Osteoblast (primary cell): ENCODE data around the gene TBC1D5. TPM values are rescaled to one million over a fixed set of nuclear protein-coding genes. Genes with fewer than 3 reads are reported as not detected.

ENCODE experiments used
- DNase-seq: peaks from one replicate; pipeline ENCODE4 v3.0.0; 2011; ENCODE audit warnings: low spot score, mixed read lengths; ENCODE audit not compliant: insufficient read length; ENCODE audit errors: missing footprints
- H2AFZ ChIP-seq: 2 replicates; pipeline ENCODE4 v1.6.0; 2011; ENCODE audit warnings: mild to moderate bottlenecking, low read length
- H3K27ac ChIP-seq: 2 replicates; pipeline ENCODE4 v1.5.1; 2011; ENCODE audit warnings: mild to moderate bottlenecking, low read depth, low read length, moderate library complexity
- H3K27me3 ChIP-seq: 2 replicates; pipeline ENCODE4 v1.6.0; 2012; ENCODE audit warnings: mild to moderate bottlenecking, control low read depth, inconsistent platforms, low read length, moderate library complexity; ENCODE audit not compliant: insufficient read depth
- H3K36me3 ChIP-seq: 2 replicates; pipeline ENCODE4 v1.5.1; 2011; ENCODE audit warnings: mild to moderate bottlenecking, low read length, control low read depth, moderate library complexity; ENCODE audit not compliant: insufficient read depth
- H3K4me1 ChIP-seq: 2 replicates; pipeline ENCODE4 v1.5.1; 2011; ENCODE audit warnings: mild to moderate bottlenecking, low read length, control low read depth, moderate library complexity; ENCODE audit not compliant: insufficient read depth
- H3K4me2 ChIP-seq: 2 replicates; pipeline ENCODE4 v1.6.0; 2011; ENCODE audit warnings: mild to moderate bottlenecking, low read length; ENCODE audit not compliant: insufficient read depth
- H3K4me3 ChIP-seq: fragments of 200-600 bp; sonication (generic); 3 replicates; pipeline ENCODE4 v1.5.1; 2012; ENCODE audit warnings: mild to moderate bottlenecking, low read length, inconsistent platforms; ENCODE audit not compliant: insufficient read depth
- H3K79me2 ChIP-seq: 2 replicates; pipeline ENCODE4 v1.6.0; 2012; ENCODE audit warnings: mild to moderate bottlenecking, low read length, control low read depth, inconsistent platforms; ENCODE audit not compliant: insufficient read depth
- H3K9me3 ChIP-seq: 2 replicates; pipeline ENCODE4 v1.5.1; 2011; ENCODE audit warnings: low read depth, low read length, control low read depth
- H4K20me1 ChIP-seq: 2 replicates; pipeline ENCODE4 v1.6.0; 2012; ENCODE audit warnings: mild to moderate bottlenecking, low read length, control low read depth; ENCODE audit not compliant: insufficient read depth
- total RNA-seq: library from RNA; depleted of rRNA; stranded (reverse); fragments of >200 nt; gene quantifications from 2 replicates; pipeline ENCODE4 v1.2.3, GENCODE V29; 2012
- TF ChIP-seq, protein P1 (sequence below): IDR thresholded peaks from 2 replicates; pipeline ENCODE4 v1.5.1; 2011; ENCODE audit warnings: mild to moderate bottlenecking, low read depth, low read length, moderate library complexity; ENCODE audit errors: extremely low read depth

TBC1D5 gene
- total RNA-seq, 1 donor, result 117 TPM

DNA sequence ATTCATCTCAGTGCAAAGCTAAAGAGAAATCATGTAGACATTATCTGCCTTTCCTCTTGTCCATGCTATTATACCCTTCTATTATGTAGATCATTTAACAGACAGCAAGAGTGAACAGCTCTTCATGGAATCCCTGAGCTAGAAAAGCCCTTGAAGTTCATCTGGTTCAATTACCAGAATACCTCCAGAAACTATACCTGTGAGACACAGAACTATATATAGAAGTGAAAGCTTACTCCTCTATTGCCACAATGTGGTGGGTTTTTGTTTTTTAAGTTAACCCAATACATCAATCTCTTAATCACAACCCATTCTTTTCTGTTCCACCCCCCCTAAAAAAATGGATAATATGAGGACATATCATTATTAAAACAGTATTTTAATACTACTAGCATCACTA, 510.0 kb downstream of the TBC1D5 start:
- no peak overlapping the region for H3K4me3 ChIP-seq
- H3K4me2 ChIP-seq, result no peak overlapping the region
- no peaks in the 10 kb centered on the region for H4K20me1 ChIP-seq
- peaks cover 3% of the 10 kb centered on the region for H3K4me1 ChIP-seq
- H2AFZ ChIP-seq, result no peak overlapping the region
- TF ChIP-seq, protein P1, sequence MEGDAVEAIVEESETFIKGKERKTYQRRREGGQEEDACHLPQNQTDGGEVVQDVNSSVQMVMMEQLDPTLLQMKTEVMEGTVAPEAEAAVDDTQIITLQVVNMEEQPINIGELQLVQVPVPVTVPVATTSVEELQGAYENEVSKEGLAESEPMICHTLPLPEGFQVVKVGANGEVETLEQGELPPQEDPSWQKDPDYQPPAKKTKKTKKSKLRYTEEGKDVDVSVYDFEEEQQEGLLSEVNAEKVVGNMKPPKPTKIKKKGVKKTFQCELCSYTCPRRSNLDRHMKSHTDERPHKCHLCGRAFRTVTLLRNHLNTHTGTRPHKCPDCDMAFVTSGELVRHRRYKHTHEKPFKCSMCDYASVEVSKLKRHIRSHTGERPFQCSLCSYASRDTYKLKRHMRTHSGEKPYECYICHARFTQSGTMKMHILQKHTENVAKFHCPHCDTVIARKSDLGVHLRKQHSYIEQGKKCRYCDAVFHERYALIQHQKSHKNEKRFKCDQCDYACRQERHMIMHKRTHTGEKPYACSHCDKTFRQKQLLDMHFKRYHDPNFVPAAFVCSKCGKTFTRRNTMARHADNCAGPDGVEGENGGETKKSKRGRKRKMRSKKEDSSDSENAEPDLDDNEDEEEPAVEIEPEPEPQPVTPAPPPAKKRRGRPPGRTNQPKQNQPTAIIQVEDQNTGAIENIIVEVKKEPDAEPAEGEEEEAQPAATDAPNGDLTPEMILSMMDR, result no peak
- no peaks in the 10 kb centered on the region for H3K27me3 ChIP-seq
- H3K27ac ChIP-seq, result no peak overlapping the region
- no peak for DNase-seq
- H3K36me3 ChIP-seq, result no peaks in the 10 kb centered on the region
- no peaks in the 10 kb centered on the region for H3K9me3 ChIP-seq
- no peaks in the 10 kb centered on the region for H3K79me2 ChIP-seq

DNA sequence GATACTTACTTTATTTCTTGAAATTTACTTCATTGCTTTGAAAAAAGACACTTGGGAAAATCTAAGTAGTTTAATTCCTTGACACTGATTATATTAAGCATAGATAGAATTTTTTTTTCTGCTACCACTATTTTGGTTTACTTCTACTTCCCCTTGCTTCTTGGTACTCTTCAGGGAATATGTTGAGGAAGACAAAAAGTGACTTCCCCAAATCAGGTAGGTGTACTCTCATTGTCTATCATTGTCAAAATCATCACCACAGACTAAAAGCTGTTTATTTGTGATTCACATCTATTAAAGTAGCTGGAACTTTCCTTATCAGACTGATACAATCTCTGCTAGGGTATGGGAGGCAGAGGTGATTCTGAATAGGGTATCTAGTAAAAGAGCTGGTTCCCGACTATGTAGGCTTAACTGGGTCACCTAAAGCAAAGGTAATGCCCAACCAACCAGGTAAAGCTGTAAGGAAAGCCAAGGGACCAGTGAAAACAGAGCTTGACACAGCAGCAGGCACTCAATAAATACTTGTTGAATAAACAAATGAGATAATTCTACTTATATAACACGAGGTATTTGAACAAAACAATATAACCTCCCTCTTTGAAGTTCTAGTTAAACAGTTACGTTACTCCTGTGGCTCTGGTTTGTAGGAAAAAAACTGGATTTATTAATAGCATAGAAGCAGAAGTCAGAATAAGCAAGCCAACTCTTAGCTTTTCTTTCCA, 510.7 kb downstream of the TBC1D5 start:
- no peak overlapping the region for H3K4me3 ChIP-seq
- no peaks in the 10 kb centered on the region for H3K27me3 ChIP-seq
- H3K79me2 ChIP-seq, result no peaks in the 10 kb centered on the region
- H3K4me2 ChIP-seq, result no peak overlapping the region
- no peaks in the 10 kb centered on the region for H4K20me1 ChIP-seq
- DNase-seq, result no peak
- TF ChIP-seq, protein P1, result no peak
- no peak overlapping the region for H3K27ac ChIP-seq
- no peak overlapping the region for H2AFZ ChIP-seq
- H3K4me1 ChIP-seq, result peaks cover 3% of the 10 kb centered on the region
- H3K9me3 ChIP-seq, result no peaks in the 10 kb centered on the region
- H3K36me3 ChIP-seq, result no peaks in the 10 kb centered on the region

DNA sequence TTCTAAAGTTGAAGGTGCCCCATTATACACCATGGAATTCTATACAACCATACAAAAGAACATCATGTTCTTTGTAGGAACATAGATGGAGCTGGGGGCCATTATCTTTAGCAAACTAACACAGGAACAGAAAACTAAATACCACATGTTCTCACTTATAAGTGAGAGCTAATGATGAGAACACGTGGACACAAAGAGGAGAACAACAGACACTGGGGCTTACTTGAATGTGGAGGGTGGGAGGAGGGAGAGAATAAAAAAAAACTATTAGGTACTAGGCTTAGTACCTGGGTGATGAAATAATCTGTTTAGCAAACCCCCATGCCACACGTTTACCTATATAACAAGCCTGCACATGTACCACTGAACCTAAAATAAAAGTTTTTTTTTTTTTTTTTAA, 515.0 kb downstream of the TBC1D5 start:
- Histone ChIP-seq H3K27me3 (no peaks in the 10 kb centered on the region), H3K36me3 (no peaks in the 10 kb centered on the region), H3K4me3 (no peak overlapping the region), H3K27ac (no peak overlapping the region), H2AFZ (no peak overlapping the region), H3K4me2 (no peak overlapping the region), H3K4me1 (no peaks in the 10 kb centered on the region), H4K20me1 (no peaks in the 10 kb centered on the region), H3K9me3 (no peaks in the 10 kb centered on the region), H3K79me2 (no peaks in the 10 kb centered on the region)
- TF ChIP-seq, protein P1, result no peak
- DNase-seq, result no peak

DNA sequence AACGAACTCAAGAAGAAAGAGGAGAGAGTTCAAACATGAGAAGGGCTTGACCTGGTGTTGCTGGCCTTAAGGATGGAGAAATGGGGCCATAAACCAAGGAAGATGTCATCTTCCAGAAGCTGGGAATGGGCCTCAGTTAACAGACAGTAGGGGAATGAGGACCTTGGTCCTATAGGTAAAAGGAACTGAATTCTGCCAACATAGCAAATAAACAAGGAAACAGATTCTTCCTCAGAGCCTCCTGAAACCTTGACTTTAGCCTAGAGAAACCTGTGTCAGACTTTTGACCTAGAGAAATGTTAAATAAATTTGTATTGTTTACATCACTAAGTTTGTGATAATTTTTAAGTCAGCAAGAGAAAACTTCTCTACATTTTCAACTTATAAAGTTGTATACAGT, 520.9 kb downstream of the TBC1D5 start:
- no peaks in the 10 kb centered on the region for H4K20me1 ChIP-seq
- H3K27ac ChIP-seq, result no peak overlapping the region
- no peaks in the 10 kb centered on the region for H3K79me2 ChIP-seq
- no peak overlapping the region for H2AFZ ChIP-seq
- no peaks in the 10 kb centered on the region for H3K4me1 ChIP-seq
- H3K9me3 ChIP-seq, result no peaks in the 10 kb centered on the region
- no peak overlapping the region for H3K4me3 ChIP-seq
- no peak for DNase-seq
- H3K27me3 ChIP-seq, result no peaks in the 10 kb centered on the region
- H3K36me3 ChIP-seq, result no peaks in the 10 kb centered on the region
- H3K4me2 ChIP-seq, result no peak overlapping the region
- TF ChIP-seq, protein P1, result no peak
